ENCODE results near the gene SMURF1.

Gene SMURF1

DNA sequence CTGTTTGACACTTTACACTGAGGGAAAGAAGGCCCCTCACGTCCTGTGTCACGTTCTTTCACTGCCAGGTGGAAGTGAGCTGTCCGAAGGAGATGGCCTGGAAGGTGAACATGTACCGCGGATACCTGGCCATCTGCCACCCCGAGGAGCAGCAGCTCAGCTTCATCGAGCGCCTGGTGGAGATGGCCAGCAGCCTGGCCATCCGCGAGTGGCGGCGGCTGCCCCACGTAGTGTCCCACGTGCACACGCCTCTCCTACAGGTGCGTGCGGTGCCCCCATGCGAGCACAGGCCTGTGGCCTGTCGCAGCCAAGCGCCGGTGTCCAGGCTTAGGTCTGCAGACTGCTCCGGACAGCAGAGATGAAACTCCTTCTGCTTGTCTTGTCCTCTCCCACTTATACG is 162.2 kb downstream of the SMURF1 start:
- DNase-seq, result no peak

DNA sequence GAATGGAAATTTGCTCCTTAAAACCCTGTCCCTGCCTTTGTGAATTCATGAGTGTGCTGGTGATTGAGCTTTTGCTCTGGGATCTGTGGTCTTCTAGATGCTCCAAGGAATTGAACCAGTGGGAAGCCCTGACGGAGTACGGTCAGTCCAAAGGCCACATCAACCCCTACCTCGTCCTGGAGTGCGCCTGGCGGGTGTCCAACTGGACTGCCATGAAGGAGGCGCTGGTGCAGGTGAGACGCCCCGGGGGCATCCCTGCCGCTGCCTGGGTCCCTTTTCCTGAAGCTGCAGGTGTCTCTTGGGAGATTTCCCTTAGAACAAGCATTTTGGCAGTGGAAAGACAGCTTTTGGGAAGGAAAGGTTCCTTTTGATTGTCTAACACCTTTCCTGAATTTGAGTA is 165.2 kb downstream of the SMURF1 start:
- DNase-seq, result no peak

Measured in CD4-positive, alpha-beta T cell treated with Interleukin-17A for 1 hour (primary cell).